H1 (cell line): Measurements from ENCODE around the gene EPB41L5. TPM values are rescaled to one million over a fixed set of nuclear protein-coding genes. Genes with fewer than 3 reads are reported as not detected.

ENCODE experiments used
- BRCA1 ChIP-seq: IDR thresholded peaks from 2 replicates; pipeline ENCODE4 v1.6.1; 2012; ENCODE audit warnings: low read depth, low read length, improper control_type of control experiment
- CBX5 ChIP-seq: fragments of 300-800, 300-1000 bp; sonication (generic); IDR thresholded peaks from 2 replicates; pipeline ENCODE4 v1.7.1; 2016; ENCODE audit warnings: antibody characterized with exemption, low read length, low read depth
- CBX8 ChIP-seq: fragments of 300-800, 300-1000 bp; sonication (generic); IDR thresholded peaks from 2 replicates; pipeline ENCODE4 v1.7.1; 2016; ENCODE audit warnings: low read depth, low read length, borderline replicate concordance
- CTBP2 ChIP-seq: IDR thresholded peaks from 2 replicates; pipeline ENCODE4 v1.7.0; 2011; ENCODE audit warnings: borderline replicate concordance, mild to moderate bottlenecking, moderate library complexity, mixed read lengths, low read length; ENCODE audit not compliant: insufficient read depth, insufficient read length
- FOSL1 ChIP-seq: IDR thresholded peaks from 2 replicates; pipeline ENCODE4 v1.6.1; 2011; ENCODE audit warnings: mild to moderate bottlenecking, low read depth, low read length, moderate library complexity; ENCODE audit not compliant: insufficient read depth
- GABPA ChIP-seq: IDR thresholded peaks from 2 replicates; pipeline ENCODE4 v1.6.1; 2011; ENCODE audit warnings: mild to moderate bottlenecking, low read length, moderate library complexity, borderline replicate concordance; ENCODE audit not compliant: insufficient read depth
- HDAC6 ChIP-seq: IDR thresholded peaks from one replicate; pipeline ENCODE4 v1.7.1; 2012; ENCODE audit warnings: low read depth, mild to moderate bottlenecking, inconsistent platforms, low read length, moderate library complexity
- JUN ChIP-seq: IDR thresholded peaks from 2 replicates; pipeline ENCODE4 v1.6.1; 2011; ENCODE audit warnings: low read depth, mild to moderate bottlenecking, improper control_type of control experiment, low read length
- NANOG ChIP-seq: IDR thresholded peaks from 2 replicates; pipeline ENCODE4 v1.6.1; 2011; ENCODE audit warnings: low read length, low read depth, mild to moderate bottlenecking, inconsistent platforms; ENCODE audit not compliant: insufficient read depth, poor library complexity, severe bottlenecking
- POLR2AphosphoS5 ChIP-seq: IDR thresholded peaks from 2 replicates; pipeline ENCODE4 v1.6.1; 2011; ENCODE audit warnings: low read depth, low read length
- RNF2 ChIP-seq: fragments of 200-900, 300-1000 bp; sonication (generic); IDR thresholded peaks from 2 replicates; pipeline ENCODE4 v1.7.1; 2016; ENCODE audit warnings: borderline replicate concordance, low read depth, mild to moderate bottlenecking, antibody characterized with exemption, low read length; ENCODE audit not compliant: poor library complexity, severe bottlenecking; ENCODE audit errors: missing control alignments
- SAP30 ChIP-seq: fragments of 300-600 bp; sonication (generic); IDR thresholded peaks from 2 replicates; pipeline ENCODE4 v1.7.1; 2012; ENCODE audit warnings: low read length, moderate library complexity, mild to moderate bottlenecking, inconsistent platforms; ENCODE audit not compliant: insufficient read depth, insufficient replicate concordance
- SIRT6 ChIP-seq: IDR thresholded peaks from one replicate; pipeline ENCODE4 v1.7.1; 2012; ENCODE audit warnings: low read length, inconsistent platforms
- SIX5 ChIP-seq: IDR thresholded peaks from 2 replicates; pipeline ENCODE4 v1.6.1; 2011; ENCODE audit warnings: mild to moderate bottlenecking, low read depth, low read length
- SP2 ChIP-seq: IDR thresholded peaks from 2 replicates; pipeline ENCODE4 v1.6.1; 2012; ENCODE audit warnings: mild to moderate bottlenecking, low read length, inconsistent platforms
- polyA plus RNA-seq, 7 experiments: library from polyadenylated mRNA; depleted of rRNA in 3 of 7; stranded (reverse) in 5 of 7; unstranded in 2 of 7; fragments of >200 nt in 5 of 7; fragments of 200-250 nt in 2 of 7; gene quantifications; 1 replicate in 5 of 7; 2 replicates in 1 of 7; 4 replicates in 1 of 7; pipeline versions ENCODE4 v1.2.1 to v1.2.3, GENCODE V29; 2011 to 2013; ENCODE audit warnings: missing spikeins in 2 of 7, mixed read lengths in 2 of 7
- total RNA-seq: library from RNA; stranded (reverse); fragmentation: NEBNext Ultra II Directional; extraction: Animal tissue kit (Norgen Biotek cat#: 25700); gene quantifications from 2 replicates; pipeline ENCODE4 v1.2.1, GENCODE V29; 2021
- TF ChIP-seq, protein P1 (sequence below): IDR thresholded peaks from 2 replicates; pipeline ENCODE4 v1.6.1; 2012; ENCODE audit warnings: inconsistent platforms
- TF ChIP-seq, protein P2 (sequence below), 3 experiments: IDR thresholded peaks; 1 replicate in 2 of 3; 2 replicates in 1 of 3; pipeline versions ENCODE4 v1.5.1 to v1.6.1; 2011; ENCODE audit warnings: low read length in 3 of 3, mild to moderate bottlenecking in 3 of 3, inconsistent platforms in 2 of 3, low read depth in 1 of 3, moderate library complexity in 1 of 3; ENCODE audit not compliant: insufficient read depth in 1 of 3; ENCODE audit errors: control extremely low read depth in 1 of 3
- TF ChIP-seq, protein P3 (sequence below): IDR thresholded peaks from 2 replicates; pipeline ENCODE4 v1.6.1; 2012; ENCODE audit warnings: low read length, inconsistent platforms

Gene EPB41L5
- total and polyA plus RNA-seq, 2 of the 8 experiments (the other 6 are each of a cell fraction or from before 2014, with no cell fraction given), result 13.5 to 32.3 TPM

DNA sequence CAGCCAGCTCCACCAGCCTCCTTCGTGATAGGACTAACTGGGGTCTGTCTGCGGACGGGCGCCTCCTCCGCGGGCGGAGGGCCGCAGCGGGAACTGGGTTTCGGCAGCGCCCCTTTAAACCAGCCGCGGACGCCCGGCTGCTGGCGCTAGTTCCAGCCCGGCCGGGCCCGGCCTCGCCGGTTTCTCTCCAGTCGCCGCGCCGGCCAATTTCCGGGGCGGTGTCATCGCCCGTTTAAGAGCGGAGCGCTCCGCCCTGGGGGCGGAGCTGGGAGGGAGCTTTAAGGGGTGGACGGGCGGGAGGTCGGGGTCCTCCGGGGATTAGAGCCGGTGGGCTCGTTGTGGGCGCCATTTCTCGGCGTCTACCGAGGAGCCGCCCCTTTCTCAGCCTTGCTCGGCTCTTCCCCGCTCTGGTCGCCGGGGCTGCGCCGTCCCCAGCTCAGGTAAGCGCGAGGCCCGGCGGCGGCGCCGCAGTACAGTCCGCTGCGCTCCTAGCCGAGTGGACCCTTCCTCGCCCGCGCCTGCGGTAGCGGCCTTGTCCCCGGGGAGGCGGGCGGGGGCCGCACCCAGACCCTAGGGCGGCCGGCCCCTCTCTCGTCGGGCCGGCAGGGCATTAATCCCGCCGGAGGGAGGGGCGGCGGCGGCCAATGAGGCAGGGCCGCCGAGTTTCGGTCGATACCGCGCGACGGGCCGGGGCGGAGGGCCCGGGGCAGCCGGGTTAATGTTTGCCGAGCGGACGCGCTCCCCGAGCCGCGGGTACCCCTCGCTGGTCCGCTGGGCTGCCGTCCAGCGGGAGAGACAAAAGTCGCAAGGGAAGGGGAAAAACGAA lies at the start of gene EPB41L5 (continued):
- no peak for TF ChIP-seq CBX8
- TF ChIP-seq JUN, result no peak
- no peak for TF ChIP-seq RNF2
- no peak for TF ChIP-seq SAP30
- TF ChIP-seq CTBP2, result no peak
- TF ChIP-seq SIRT6, result no peak
- no peak for TF ChIP-seq NANOG
- no peak for TF ChIP-seq CBX5
- no peak for TF ChIP-seq BRCA1
- TF ChIP-seq GABPA, result no peak
- TF ChIP-seq, protein P1, sequence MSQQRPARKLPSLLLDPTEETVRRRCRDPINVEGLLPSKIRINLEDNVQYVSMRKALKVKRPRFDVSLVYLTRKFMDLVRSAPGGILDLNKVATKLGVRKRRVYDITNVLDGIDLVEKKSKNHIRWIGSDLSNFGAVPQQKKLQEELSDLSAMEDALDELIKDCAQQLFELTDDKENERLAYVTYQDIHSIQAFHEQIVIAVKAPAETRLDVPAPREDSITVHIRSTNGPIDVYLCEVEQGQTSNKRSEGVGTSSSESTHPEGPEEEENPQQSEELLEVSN, result peak; percentile 98
- no peak for TF ChIP-seq SP2
- no peak for TF ChIP-seq HDAC6
- TF ChIP-seq, protein P2, sequence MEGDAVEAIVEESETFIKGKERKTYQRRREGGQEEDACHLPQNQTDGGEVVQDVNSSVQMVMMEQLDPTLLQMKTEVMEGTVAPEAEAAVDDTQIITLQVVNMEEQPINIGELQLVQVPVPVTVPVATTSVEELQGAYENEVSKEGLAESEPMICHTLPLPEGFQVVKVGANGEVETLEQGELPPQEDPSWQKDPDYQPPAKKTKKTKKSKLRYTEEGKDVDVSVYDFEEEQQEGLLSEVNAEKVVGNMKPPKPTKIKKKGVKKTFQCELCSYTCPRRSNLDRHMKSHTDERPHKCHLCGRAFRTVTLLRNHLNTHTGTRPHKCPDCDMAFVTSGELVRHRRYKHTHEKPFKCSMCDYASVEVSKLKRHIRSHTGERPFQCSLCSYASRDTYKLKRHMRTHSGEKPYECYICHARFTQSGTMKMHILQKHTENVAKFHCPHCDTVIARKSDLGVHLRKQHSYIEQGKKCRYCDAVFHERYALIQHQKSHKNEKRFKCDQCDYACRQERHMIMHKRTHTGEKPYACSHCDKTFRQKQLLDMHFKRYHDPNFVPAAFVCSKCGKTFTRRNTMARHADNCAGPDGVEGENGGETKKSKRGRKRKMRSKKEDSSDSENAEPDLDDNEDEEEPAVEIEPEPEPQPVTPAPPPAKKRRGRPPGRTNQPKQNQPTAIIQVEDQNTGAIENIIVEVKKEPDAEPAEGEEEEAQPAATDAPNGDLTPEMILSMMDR (IDR thresholded peaks at IDR 0.05; ENCODE audit: control extremely low read depth in 1 of 3, insufficient read depth in 1 of 3, low read depth in 1 of 3, low read length in 3 of 3), result no peak
- no peak for TF ChIP-seq SIX5
- TF ChIP-seq POLR2AphosphoS5, result peak; percentile 75
- no peak for TF ChIP-seq FOSL1
- TF ChIP-seq, protein P3, sequence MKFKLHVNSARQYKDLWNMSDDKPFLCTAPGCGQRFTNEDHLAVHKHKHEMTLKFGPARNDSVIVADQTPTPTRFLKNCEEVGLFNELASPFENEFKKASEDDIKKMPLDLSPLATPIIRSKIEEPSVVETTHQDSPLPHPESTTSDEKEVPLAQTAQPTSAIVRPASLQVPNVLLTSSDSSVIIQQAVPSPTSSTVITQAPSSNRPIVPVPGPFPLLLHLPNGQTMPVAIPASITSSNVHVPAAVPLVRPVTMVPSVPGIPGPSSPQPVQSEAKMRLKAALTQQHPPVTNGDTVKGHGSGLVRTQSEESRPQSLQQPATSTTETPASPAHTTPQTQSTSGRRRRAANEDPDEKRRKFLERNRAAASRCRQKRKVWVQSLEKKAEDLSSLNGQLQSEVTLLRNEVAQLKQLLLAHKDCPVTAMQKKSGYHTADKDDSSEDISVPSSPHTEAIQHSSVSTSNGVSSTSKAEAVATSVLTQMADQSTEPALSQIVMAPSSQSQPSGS, result no peak
